ENCODE measurements around the gene PSMD11.

GRCh38 chr17:32445497-32445896 is 1.2 kb downstream of the PSMD11 start:
- TF ChIP-seq, protein P1, sequence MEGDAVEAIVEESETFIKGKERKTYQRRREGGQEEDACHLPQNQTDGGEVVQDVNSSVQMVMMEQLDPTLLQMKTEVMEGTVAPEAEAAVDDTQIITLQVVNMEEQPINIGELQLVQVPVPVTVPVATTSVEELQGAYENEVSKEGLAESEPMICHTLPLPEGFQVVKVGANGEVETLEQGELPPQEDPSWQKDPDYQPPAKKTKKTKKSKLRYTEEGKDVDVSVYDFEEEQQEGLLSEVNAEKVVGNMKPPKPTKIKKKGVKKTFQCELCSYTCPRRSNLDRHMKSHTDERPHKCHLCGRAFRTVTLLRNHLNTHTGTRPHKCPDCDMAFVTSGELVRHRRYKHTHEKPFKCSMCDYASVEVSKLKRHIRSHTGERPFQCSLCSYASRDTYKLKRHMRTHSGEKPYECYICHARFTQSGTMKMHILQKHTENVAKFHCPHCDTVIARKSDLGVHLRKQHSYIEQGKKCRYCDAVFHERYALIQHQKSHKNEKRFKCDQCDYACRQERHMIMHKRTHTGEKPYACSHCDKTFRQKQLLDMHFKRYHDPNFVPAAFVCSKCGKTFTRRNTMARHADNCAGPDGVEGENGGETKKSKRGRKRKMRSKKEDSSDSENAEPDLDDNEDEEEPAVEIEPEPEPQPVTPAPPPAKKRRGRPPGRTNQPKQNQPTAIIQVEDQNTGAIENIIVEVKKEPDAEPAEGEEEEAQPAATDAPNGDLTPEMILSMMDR (IDR thresholded peaks at IDR 0.05), result no peak
- TF ChIP-seq POLR2A (IDR thresholded peaks at IDR 0.05), result no peak

All from uterus (tissue), 2 donors.